DMS114 treated with DMSO at 0.1 percent for 48 hours (cell line): Measurements from ENCODE around the gene GNG3.
"Not testable (repeated sequence)": the region's sequence is repeated elsewhere in the genome, so short reads cannot be mapped to it uniquely, and the experiment has no call there.

ENCODE experiments used
- DNase-seq: peaks from one replicate; lab custom pipeline; 2025; ENCODE audit not compliant: unreplicated experiment; lab: John Stamatoyannopoulos, UW

Gene GNG3

DNA sequence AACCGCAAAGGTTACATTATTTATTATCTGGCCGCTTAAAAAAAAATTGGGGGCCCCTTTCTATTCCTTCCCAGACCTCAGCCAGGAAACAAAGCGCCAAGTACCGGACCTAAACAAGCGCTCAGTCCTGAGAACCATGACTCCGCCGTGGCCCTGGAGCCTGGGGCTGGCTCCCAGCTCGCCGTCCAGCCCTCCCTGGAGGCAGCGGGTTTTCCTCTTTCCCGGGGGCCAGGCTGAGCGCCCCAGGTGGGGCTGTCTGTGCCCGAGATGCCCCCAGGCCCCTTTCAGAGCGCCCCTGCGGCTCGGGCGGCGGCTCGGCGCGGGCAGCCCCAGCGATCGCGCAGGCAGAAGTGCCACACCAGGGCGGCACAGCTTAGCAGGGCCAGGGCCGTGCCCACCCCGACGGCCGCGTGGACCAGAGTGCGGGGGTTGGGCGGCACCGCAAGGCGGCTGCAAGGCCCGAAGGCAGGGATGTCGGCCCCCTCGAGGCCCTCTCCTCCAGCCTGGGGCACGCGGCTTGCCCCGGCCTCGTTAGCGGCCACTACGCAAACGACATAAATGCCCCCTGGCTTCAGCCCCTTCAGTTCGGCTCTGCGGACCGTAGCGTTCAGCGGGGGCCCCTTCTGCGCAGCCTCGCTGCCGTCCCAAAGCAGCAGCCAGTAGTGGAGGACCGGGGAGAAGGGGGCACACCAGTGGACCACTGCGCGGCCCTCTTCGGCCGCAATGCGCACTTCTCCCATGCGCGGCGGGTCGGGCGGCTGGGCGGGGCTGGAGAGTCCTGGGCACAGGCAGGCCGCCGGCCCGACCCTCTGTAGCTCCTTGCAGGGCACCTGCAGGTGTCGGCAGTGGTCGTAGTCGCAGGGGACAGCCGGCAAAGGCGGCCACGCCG lies 19.7 kb upstream of the GNG3 start:
- no peak for DNase-seq

DNA sequence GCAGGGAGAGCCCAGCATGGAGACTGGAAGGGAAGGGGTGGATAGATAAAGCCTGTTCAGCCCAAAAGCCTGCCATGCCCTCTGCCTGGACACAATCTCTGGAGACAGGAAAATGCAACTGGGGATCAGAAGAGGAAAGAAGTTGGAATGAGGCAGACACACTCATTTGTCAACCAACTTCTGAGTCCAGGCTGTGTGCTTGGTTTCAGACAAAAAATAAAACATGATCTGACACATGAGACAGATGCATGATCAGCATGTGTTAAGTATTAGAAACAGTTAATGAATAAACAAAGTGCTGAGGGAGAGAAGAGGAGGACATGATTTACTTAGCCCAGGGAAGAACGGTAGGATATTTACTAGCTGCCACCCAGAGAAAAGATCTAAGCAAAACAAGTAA lies 19.0 kb upstream of the GNG3 start:
- DNase-seq = no peak

- DNase-seq = no peak
These were observed 17.9 kb upstream of the GNG3 start, which contains the start of gene LRRN4CL for GRCh38 chr11:62689421-62690183. Gene LRRN4CL (minus strand): TSS chr11:62689530. CDS start chr11:62688508, 1,022 bp downstream.

GRCh38 chr11:62693624-62694023 lies 13.9 kb upstream of the GNG3 start:
- DNase-seq = not testable (repeated sequence)

DNA sequence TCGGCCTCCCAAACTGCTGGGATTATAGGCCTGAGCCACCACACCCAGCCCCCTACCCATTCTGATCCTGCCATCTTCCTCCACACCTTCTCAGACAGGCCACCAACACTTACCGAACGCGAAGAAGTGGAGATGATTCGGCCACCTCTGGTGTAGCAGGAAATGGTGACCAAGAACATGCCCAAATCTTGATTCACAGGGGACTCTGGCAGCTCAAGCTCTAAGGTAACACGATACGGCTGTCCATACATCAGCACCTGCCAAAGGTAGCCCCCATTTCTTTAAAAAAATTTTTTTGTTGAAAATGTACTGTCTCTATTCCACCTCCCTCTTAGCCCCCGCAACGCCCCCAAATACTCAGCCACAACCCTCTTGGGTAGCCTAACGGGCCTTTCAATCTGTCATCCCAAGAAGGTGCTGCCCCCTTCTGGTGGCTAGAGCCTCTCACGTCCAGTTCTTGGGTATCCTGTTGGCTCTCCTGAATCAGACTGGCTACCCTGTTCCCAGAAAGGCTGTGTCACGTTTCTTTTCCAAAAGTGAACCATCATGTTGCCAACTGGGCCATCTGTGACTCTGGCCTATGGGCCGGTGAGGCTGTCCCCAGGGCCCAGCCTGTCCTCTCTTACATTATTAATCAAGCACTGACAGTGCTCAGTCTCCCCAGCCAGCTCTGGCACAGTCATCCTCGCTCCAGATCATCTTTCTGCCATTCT lies 12.9 kb upstream of the GNG3 start:
- peak; percentile 44 for DNase-seq

DNA sequence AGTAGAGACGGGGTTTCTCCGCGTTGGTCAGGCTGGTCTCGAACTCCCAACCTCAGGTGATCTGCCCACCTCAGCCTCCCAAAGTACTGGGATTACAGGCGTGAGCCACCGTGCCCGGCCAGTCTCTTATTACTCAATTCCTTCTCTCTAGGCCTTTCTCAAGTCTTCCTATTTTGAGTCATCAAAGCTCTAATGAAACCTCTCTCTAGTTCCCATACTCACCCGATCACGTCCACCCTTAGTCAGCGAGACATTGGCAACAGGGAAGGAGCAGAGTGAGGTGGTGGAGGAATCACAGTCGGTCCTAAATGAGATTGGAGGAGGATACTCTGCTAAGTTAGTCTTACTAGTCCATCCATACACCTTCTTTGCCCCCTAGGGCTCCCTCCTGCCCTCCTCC lies 5.2 kb upstream of the GNG3 start:
- DNase-seq = no peak

GRCh38 chr11:62703921-62704320 lies 3.6 kb upstream of the GNG3 start:
- not testable (repeated sequence) for DNase-seq

DNA sequence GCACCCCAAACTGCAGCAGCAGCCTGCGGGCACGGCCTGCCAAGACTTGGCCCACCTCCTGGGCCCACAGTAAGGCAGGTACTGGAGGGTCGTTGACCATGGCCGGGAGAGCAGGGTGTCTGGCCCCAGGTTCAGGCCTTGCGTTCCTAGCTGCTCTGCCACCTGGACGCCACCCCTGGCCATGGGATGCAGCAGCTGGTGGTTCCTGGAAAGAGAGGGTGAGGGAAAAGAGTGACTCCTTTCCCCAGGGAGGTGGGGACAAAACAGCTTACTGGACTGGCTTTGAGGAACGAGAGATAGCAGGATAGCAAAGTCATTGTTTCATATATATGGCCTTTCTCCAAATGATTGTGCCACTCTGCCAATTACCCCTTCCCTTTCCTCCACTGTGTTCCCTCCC lies 2.1 kb upstream of the GNG3 start:
- no peak for DNase-seq

DNA sequence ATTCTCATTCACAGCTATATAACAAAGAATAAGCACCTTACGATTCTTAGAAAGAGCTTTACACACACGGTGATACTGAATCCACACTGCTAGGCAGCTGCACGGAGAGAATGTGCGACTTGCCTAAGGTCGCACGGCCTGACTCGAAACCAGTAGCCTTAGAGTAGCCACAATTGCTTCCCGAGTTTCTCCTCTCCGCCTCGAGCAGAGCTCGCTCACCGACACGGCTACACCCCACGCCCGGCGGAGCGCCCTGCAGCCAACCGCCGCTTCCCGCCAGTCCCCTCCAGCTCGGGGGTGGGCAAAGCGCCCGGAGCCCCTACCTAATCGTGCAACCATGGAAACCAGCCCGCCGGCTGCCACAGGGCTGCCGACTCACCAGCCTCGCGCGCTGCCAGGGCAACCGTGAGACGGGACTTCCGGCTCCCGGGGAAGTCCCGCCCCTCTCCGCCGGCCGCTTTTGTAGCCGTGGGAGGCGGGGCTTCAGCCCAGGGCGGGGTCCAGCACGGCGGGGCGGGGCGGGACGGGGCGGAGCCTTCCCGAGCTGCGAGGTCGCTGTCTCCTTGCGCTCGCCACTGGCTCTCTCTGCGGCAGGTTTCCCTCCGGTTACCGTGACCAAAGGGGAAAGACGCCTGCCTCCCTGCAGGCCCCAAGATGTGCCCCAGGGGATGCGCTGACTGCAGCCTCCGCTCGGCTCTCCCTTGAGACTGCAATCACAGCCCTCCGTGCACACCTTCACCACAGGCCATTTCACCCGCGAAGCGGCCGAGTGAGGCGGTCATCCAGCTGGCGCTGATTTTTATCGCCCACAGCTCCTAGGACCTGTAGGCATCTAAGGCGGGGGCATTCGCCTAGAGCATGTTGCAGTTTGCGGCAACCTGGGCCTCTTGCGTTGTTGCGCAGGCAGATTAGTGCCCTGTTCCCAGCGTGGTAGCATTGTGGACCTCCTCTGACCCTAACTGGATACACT lies 1.3 kb upstream of the GNG3 start:
- peak; percentile 80 for DNase-seq

GRCh38 chr11:62706850-62707247 lies 627 bp upstream of the GNG3 start:
- DNase-seq = no peak

GRCh38 chr11:62708392-62708791 lies 916 bp downstream of the GNG3 start:
- no peak for DNase-seq

GRCh38 chr11:62708793-62709192 lies 1.3 kb downstream of the GNG3 start:
- DNase-seq = no peak

DNA sequence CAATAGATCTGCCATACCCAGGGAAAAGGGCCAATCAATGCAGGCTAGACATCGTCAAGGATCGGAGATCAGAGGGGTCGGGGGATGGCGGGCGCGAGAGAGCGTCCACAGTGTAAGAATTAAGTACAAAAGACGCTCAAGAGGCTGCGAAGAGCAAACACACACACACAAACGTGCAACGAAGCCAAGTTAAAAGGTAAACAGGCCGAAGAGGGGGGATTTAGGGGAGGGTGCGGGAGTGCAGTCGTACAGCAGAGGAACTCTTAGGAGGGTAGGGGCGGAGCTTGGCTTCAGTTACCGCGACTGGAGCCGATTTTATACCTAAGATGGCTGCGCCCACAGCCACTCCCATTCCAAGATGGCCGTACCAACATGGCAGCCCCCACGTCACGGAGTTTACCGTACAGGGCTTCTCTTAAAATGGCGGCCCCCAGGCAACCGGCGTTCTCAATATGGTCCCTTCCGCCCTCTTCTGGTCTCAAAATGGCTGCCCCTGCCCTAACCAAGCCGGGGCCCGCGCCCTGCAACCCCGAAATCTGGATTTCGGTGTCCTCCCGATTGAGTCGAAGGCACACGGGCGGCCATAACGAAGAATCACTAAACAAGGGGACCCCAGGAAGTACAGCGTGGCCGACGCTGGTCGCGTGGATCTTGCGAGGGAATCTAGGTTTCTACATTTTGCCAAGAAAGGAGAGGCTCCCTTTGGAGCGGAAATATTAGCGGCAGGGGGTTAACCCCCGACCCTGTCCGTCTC lies 1.9 kb downstream of the GNG3 start:
- peak; percentile 98 for DNase-seq

DNA sequence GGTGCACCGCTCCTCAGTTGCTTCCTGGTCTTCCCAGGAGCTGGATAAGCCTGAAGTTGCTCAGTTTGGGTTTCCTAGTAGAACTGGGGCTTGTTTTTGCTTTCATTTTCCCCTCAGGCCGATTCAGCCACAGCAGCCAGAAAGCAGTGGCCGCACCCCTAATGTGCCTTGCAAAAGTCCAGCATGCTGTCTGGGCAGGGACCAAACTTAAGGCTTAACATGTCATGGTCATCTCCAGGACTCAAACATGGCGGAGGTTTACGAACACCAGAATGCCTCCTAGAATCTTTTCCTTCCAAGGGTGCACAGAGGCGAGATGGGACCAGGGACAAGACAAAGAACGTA lies 2.5 kb downstream of the GNG3 start:
- DNase-seq = peak; percentile 61

GRCh38 chr11:62712276-62712812 lies 4.9 kb downstream of the GNG3 start:
- DNase-seq = no peak

- no peak for DNase-seq
These were observed 5.4 kb downstream of the GNG3 start for GRCh38 chr11:62712861-62713260.

GRCh38 chr11:62713343-62713742 lies 5.9 kb downstream of the GNG3 start:
- DNase-seq = no peak

- no peak for DNase-seq
These were observed 8.0 kb downstream of the GNG3 start for GRCh38 chr11:62715150-62716130.
